ENCODE data around the gene ACSF3. TPM values are rescaled to one million over a fixed set of nuclear protein-coding genes. Genes with fewer than 3 reads are reported as not detected.

The ACSF3 gene
- total RNA-seq (2022; extraction: Qiagen RNA extraction; ENCODE audit: low read depth) = 15.5 to 20.7 TPM (median 18.8 TPM) in 5 replicates

GRCh38 chr16:89093602-89094251 lies at the start of gene ACSF3:
TSS of gene ACSF3 (plus strand) at chr16:89093852. CDS start at chr16:89100682, 6,830 bp downstream.

GRCh38 chr16:89171216-89172170 lies 77.8 kb downstream of the ACSF3 start, which contains the start of gene CDH15:
TSS of gene CDH15 (plus strand) at chr16:89171748. CDS start at chr16:89171832, 84 bp downstream.

GRCh38 chr16:89200124-89200849 lies 106.6 kb downstream of the ACSF3 start, which contains the start of gene SLC22A31:
TSS of gene SLC22A31 (minus strand) at chr16:89200537. CDS start at chr16:89200501, 36 bp downstream.

Other genes starting within 250 kb of the ACSF3 start
- 34.1 to 47.3 TPM (median 44.3 TPM) in 5 replicates for gene GALNS, start 236.9 kb upstream of the ACSF3 start, total RNA-seq (2022; extraction: Qiagen RNA extraction; ENCODE audit: low read depth)
- 94.9 to 133 TPM (median 101 TPM) in 5 replicates for gene TRAPPC2L, start 236.7 kb upstream of the ACSF3 start, total RNA-seq (2022; extraction: Qiagen RNA extraction; ENCODE audit: low read depth)
- not detected in 5 replicates for gene PABPN1L, start 227.2 kb upstream of the ACSF3 start, total RNA-seq (2022; extraction: Qiagen RNA extraction; ENCODE audit: low read depth)
- 0.21 to 0.56 TPM (median 0.23 TPM) in 5 replicates for gene CBFA2T3, start 116.6 kb upstream of the ACSF3 start, total RNA-seq (2022; extraction: Qiagen RNA extraction; ENCODE audit: low read depth)
- 0.10 TPM in 1 of 5 replicates, not detected in the others for gene CDH15, start 77.9 kb downstream of the ACSF3 start, total RNA-seq (2022; extraction: Qiagen RNA extraction; ENCODE audit: low read depth)
- 0.64 to 1.7 TPM (median 1.1 TPM) in 5 replicates for gene SLC22A31, start 106.7 kb downstream of the ACSF3 start, total RNA-seq (2022; extraction: Qiagen RNA extraction; ENCODE audit: low read depth)
- 9.6 to 13.7 TPM (median 12.9 TPM) in 5 replicates for gene ZNF778, start 123.9 kb downstream of the ACSF3 start, total RNA-seq (2022; extraction: Qiagen RNA extraction; ENCODE audit: low read depth)